Caki2 (cell line): ENCODE data around the gene SOX3. TPM values are rescaled to one million over a fixed set of nuclear protein-coding genes. Genes with fewer than 3 reads are reported as not detected.

Experiments used
- DNase-seq: peaks from one replicate; pipeline ENCODE4 v3.0.0-alpha.2; 2015; ENCODE audit warnings: low read depth
- in situ Hi-C: cut with HindIII; loops from 2 replicates; pipeline ENCODE4 v1.10.0; 2016; ENCODE audit warnings: low sequenced_read_pairs, low pct_unique_long_range_greater_than_20kb, mixed read lengths
- total RNA-seq: library from RNA; depleted of rRNA; stranded (reverse); fragments of >200 nt; shearing (Covaris generic); gene quantifications from 2 replicates; pipeline ENCODE4 v1.2.3, GENCODE V29; 2014; ENCODE audit warnings: low replicate concordance; rRNA removed

SOX3 gene
- total RNA-seq, 1 experiment from 2014 or later = 0.07 TPM

DNA sequence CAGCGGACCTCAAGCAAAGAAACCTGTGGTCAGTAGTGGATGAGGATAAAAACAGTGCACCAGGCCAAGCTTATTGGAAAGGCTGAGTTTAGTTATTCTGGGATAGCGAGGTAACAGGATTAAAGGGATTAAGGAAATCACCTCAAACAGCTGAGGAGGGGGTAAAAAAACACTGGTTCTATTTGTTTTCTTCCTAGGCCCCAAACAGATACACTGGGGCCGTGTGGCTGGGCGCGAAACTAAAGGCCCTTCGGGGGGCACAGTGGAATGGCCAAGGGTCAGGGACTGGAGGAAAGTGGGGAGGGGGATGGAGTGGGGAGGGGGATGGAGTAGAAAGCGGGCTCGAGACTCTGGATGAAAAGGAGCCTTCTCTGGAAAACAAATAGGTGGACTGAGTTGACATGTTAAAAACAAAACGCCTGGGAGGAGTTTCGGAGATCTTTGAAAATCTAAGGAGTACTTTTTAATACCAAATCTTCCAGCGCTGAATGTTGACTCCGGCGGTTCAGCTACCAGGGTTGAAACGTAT, 2.9 kb downstream of the SOX3 start:
- in situ Hi-C loops = no loop called here
- no peak for DNase-seq

GRCh38 chrX:140501321-140501720, 3.5 kb downstream of the SOX3 start:
- in situ Hi-C loops = no loop called here
- DNase-seq = no peak

GRCh38 chrX:140500441-140500840, 4.4 kb downstream of the SOX3 start:
- no peak for DNase-seq
- in situ Hi-C loops = no loop called here

DNA sequence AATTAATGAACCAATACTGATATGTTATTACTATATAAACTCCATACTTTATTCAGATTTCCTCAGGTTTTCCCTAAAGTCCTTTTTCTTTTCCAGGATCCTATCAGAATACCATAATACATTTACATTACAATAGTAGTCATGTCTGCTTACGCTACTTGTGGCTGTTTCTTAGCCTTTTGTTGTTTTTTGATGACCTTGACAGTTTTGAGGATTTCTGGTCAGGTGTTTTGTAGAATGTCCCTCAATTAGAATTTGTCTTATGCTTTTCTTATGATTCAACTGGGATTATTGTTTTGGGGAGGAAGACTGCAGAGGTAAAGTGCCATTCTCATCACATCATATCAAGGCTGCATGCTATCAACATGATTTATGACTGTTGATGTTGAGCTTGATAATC, 9.1 kb downstream of the SOX3 start:
- DNase-seq = no peak
- in situ Hi-C loops = no loop called here

DNA sequence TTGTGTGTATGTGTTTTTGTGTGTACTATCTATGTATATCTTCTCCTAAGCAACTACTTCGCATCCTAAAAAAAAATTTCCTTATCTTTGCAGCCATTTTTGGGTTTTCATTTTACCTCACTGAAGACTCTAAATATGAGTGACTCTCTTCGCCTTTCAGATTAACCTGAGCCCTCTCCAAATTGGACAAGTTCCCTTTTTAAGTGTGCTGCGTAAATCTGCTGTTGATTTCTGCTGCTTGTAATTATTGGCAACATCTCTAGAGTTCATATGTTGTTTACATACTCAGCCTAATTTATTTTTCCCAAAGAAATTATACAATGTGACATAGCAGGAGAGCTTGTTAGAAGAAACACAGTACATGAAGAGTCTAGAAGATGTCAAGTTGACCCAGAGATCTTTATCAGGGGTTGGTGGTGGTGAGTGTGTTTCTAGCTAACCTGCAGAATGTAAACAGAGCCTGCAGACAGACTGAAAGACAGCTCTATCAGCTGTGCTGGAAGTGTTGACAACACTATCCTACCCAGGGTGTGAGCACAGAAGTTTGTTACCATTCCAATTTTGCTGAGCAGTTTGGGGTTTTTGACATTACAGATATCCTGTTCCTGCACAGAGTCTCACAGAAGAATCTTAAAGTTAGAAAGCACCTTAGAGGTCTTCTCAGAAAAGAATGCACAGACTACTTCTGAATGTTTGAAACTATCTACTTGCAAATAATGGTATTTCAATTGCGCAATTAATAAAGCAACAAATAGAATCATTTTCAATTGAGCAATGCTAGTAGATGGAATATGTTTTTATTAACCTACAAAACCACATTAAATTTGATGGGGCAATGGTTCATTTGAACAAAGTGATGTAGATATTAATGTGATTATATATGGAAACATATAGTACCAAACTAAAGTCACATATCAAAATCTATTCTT, 12.5 kb downstream of the SOX3 start:
- DNase-seq = no peak
- in situ Hi-C loops = no loop called here

- in situ Hi-C loops = no loop called here
- no peak for DNase-seq
Observed at GRCh38 chrX:140480765-140481164, 24.1 kb downstream of the SOX3 start.

- DNase-seq = no peak
- in situ Hi-C loops = no loop called here
Observed at GRCh38 chrX:140477987-140478386, 26.9 kb downstream of the SOX3 start.

- in situ Hi-C loops = no loop called here
- no peak for DNase-seq
Observed at GRCh38 chrX:140475025-140475424, 29.8 kb downstream of the SOX3 start.

GRCh38 chrX:140467211-140467610, 37.7 kb downstream of the SOX3 start:
- in situ Hi-C loops = no loop called here
- peak; percentile 18 for DNase-seq

Other genes with a start within 250 kb of the SOX3 start
- 26.1 and 31.3 TPM in 2 replicates for gene LINC00632, start 204.7 kb upstream of the SOX3 start, total RNA-seq